Measurements from ENCODE around the gene IGDCC3. TPM values are rescaled to one million over a fixed set of nuclear protein-coding genes. Genes with fewer than 3 reads are reported as not detected.

The IGDCC3 gene
- total RNA-seq, 6 experiments from 2014 or later: not detected

- DNase-seq: no peak
- Mint-ChIP-seq H3K27ac (no peak overlapping the region), H3K4me3 (no peak overlapping the region), H3K36me3 (ENCODE audit: low read depth) (no peaks in the 10 kb centered on the region), H3K27me3 (ENCODE audit: insufficient read depth) (peaks cover 10% of the 10 kb centered on the region), H3K9me3 (no peaks in the 10 kb centered on the region), H3K4me1 (ENCODE audit: low read depth) (peaks cover 20% of the 10 kb centered on the region)
- no peak for TF ChIP-seq CTCF (IDR thresholded peaks at IDR 0.05)
Observed at GRCh38 chr15:65302061-65302460, 75.7 kb downstream of the IGDCC3 start.

GRCh38 chr15:65300924-65301441, 76.8 kb downstream of the IGDCC3 start:
- peaks cover 11% of the 10 kb centered on the region for H3K4me1 Mint-ChIP-seq (ENCODE audit: low read depth)
- H3K4me3 Mint-ChIP-seq: no peak overlapping the region
- peaks cover 16% of the 10 kb centered on the region for H3K27me3 Mint-ChIP-seq (ENCODE audit: insufficient read depth)
- H3K27ac Mint-ChIP-seq: no peak overlapping the region
- TF ChIP-seq CTCF (IDR thresholded peaks at IDR 0.05): no peak
- DNase-seq: no peak
- no peaks in the 10 kb centered on the region for H3K9me3 Mint-ChIP-seq
- H3K36me3 Mint-ChIP-seq (ENCODE audit: low read depth): no peaks in the 10 kb centered on the region

- H3K4me3 Mint-ChIP-seq: no peak overlapping the region
- DNase-seq: no peak
- peaks cover 5% of the 10 kb centered on the region for H3K4me1 Mint-ChIP-seq (ENCODE audit: low read depth)
- H3K9me3 Mint-ChIP-seq: no peaks in the 10 kb centered on the region
- peaks cover 7% of the 10 kb centered on the region for H3K27me3 Mint-ChIP-seq (ENCODE audit: insufficient read depth)
- no peak overlapping the region for H3K27ac Mint-ChIP-seq
- no peak for TF ChIP-seq CTCF (IDR thresholded peaks at IDR 0.05)
- H3K36me3 Mint-ChIP-seq (ENCODE audit: low read depth): no peaks in the 10 kb centered on the region
Observed at GRCh38 chr15:65298731-65299130, 79.1 kb downstream of the IGDCC3 start.

- H3K27ac Mint-ChIP-seq: no peak overlapping the region
- TF ChIP-seq CTCF (IDR thresholded peaks at IDR 0.05): no peak
- no peak for DNase-seq
Observed at GRCh38 chr15:65292938-65293518, 84.8 kb downstream of the IGDCC3 start.

GRCh38 chr15:65290228-65290627, 87.6 kb downstream of the IGDCC3 start:
- no peak for DNase-seq
- Mint-ChIP-seq H3K27me3 (ENCODE audit: insufficient read depth) (peaks cover 2% of the 10 kb centered on the region), H3K36me3 (ENCODE audit: low read depth) (no peaks in the 10 kb centered on the region), H3K27ac (no peak overlapping the region), H3K4me3 (no peak overlapping the region), H3K4me1 (ENCODE audit: low read depth) (peaks cover 14% of the 10 kb centered on the region), H3K9me3 (no peaks in the 10 kb centered on the region)
- TF ChIP-seq CTCF (IDR thresholded peaks at IDR 0.05): no peak

More at GRCh38 chr15:65292938-65293518, 84.8 kb downstream of the IGDCC3 start:
- Mint-ChIP-seq H3K36me3 (ENCODE audit: low read depth) (no peaks in the 10 kb centered on the region), H3K4me3 (no peak overlapping the region), H3K4me1 (ENCODE audit: low read depth) (no peaks in the 10 kb centered on the region; the same call in 1 of the 2 replicates), H3K27me3 (ENCODE audit: insufficient read depth) (peaks cover 9% of the 10 kb centered on the region), H3K9me3 (no peaks in the 10 kb centered on the region)

Data from HFFc6 (cell line).